ENCODE measurements around the gene TRAPPC8.
"Not testable (repeated sequence)": the region's sequence is repeated elsewhere in the genome, so short reads cannot be mapped to it uniquely, and the experiment has no call there.

The TRAPPC8 gene

DNA sequence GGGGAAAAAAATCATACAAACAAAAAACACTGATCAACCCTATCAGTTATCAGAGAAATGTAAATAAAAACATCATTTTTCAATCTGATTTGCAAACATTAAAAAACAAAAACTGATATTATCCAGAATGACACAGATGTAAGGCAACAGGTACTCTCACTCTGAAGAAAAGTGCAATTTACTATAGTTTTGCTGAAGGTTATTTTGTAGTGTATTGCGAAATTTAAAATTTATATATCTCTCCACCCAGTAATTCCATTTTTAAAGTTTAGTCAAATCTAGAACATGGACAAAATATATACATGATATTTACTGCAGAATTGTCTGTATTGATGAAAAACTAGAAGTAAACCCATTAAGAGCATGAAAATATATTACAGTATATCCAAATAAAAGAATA lies 79.8 kb downstream of the TRAPPC8 start:
- no peak for DNase-seq (ENCODE audit: low read depth)

GRCh38 chr18:31860488-31860887 lies 82.4 kb downstream of the TRAPPC8 start:
- no peak for DNase-seq (ENCODE audit: low read depth)

DNA sequence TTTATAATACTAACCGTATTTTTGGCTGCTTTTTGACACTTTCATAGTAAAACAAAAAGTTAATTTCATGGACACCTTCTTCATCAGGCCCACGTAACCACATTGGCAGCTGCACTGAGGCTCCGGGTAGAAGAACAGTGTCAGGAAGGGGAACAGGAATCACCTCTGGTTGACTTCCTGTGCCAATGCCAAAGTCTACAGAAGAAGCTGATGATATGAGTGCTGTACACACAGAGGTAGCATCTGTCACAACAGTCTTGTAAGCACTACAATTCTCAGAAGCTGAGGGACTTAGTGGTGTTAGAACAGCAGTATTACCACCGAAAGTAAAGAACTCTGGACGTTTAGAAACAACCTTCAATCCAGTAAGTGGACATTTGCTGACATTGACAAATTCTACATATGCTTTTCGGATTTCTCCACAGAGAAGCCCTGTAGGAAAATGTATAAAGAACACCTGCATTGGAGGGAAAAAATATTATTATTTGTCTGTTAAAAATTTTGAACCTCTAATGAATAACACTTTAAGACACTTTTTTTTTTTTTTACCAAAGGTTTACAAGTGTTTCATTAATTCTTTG lies 85.3 kb downstream of the TRAPPC8 start:
- DNase-seq (ENCODE audit: low read depth): no peak

DNA sequence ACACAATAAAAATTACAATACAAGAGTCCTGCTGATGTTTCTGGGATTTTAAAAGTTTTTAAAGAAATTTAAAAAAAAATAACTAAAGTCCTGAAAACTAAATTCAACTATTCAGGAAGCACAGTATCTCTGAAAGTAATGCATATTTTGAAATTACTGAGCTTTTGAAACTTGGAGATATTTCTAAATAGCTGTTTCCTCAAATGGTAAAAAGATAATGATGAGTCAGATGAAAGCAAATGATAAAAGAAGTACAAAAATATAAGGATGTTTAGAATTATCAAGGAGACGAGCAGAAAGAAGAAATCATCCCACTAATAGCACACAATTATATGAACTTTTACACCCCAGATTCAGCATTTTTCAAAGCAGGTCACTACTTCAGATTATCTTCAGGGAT lies 92.1 kb downstream of the TRAPPC8 start:
- no peak for DNase-seq (ENCODE audit: low read depth)

- no peak for DNase-seq (ENCODE audit: low read depth)
These were observed 102.4 kb downstream of the TRAPPC8 start for GRCh38 chr18:31840499-31840898.

GRCh38 chr18:31837879-31838278 lies 105.0 kb downstream of the TRAPPC8 start:
- no peak for DNase-seq (ENCODE audit: low read depth)

GRCh38 chr18:31835528-31836133 lies 107.3 kb downstream of the TRAPPC8 start:
- DNase-seq (ENCODE audit: low read depth): no peak

DNA sequence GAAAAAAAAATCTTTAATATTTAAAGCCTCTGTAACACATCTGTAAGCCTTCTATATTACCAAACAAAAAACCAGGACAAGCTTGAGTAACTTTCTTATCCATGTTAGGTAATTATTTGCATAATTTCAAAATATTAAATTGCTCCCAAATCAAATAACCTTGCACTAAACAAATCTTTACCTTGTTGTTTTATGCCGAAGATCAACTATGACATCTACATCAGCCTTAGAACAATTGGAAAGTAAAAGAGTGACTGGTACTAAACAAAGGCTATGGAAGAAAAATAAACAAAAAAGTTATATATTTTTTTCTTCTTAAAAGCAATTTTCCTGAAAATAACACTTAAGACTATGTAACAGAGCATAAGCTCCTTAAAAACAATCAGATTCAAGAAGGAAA lies 111.0 kb downstream of the TRAPPC8 start:
- no peak for DNase-seq (ENCODE audit: low read depth)

- DNase-seq (ENCODE audit: low read depth): no peak
These were observed 112.2 kb downstream of the TRAPPC8 start for GRCh38 chr18:31830686-31831085.

DNA sequence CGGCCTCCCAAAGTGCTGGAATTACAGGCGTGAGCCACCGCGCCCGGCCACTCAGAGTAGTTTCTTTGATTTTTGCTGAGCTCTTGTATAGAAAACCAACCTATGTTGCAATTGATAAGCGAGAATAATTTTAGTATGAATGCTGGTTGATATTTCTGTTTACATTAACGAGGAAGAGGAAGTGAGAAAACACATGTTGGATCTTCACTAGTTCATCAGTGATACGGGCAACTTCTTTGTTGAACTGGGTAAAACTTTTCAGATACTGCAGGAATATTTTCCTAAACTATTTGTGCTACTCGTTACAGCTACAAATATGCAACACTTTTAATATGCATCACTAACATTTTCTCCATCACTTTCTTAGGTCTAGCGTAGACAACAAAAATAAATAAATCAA lies 114.3 kb downstream of the TRAPPC8 start:
- no peak for DNase-seq (ENCODE audit: low read depth)

- not testable (repeated sequence) for DNase-seq (ENCODE audit: low read depth)
These were observed 116.1 kb downstream of the TRAPPC8 start for GRCh38 chr18:31826673-31827325.

- no peak for DNase-seq (ENCODE audit: low read depth)
These were observed 117.2 kb downstream of the TRAPPC8 start for GRCh38 chr18:31825772-31826171.

DNA sequence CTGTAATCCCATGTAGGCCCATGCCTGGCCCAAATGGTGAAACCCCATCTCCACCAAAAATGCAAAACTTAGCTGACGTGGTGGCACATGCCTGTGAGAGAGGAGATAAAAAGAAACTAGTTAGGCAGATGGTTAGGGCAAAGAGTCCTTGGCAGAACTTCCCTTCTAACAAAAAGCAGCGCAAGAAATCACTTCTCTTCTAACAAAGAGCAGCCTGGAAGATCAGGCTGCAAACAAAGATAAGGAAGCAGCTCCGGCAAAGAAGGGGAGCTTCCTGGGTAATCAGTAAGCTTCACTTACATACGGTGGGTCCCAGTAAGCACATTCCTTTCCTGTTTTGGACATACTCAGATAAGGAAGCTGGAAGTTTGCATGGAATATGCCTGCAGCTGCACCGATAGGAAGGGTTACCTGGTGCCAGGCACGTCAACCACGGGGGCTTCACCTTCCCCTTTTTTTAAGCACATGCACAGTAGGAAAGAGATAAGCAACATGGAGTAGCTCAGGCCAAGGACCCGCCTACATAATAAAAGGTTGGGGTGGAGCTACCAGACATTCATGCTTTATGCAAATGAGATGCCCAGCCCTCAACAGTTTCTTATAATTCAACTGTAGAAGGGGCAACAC lies 121.3 kb downstream of the TRAPPC8 start:
- no peak for DNase-seq (ENCODE audit: low read depth)

DNA sequence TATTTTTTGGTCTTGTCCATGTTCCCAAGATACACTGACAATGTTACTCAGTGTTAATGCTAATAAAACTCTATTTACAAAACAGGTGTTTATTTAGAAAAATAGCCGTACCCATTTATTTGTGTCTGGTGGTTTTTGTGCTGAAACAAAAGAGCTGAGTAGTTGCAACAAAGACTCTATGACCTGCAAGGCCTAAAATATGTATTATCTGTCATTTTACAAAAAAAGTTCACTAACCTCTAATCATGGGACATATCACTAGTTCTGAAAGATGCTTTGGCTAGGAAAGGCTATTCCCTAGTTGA lies 123.1 kb downstream of the TRAPPC8 start:
- DNase-seq (ENCODE audit: low read depth): no peak

GRCh38 chr18:31819106-31819924 lies 123.6 kb downstream of the TRAPPC8 start:
- DNase-seq (ENCODE audit: low read depth): no peak

DNA sequence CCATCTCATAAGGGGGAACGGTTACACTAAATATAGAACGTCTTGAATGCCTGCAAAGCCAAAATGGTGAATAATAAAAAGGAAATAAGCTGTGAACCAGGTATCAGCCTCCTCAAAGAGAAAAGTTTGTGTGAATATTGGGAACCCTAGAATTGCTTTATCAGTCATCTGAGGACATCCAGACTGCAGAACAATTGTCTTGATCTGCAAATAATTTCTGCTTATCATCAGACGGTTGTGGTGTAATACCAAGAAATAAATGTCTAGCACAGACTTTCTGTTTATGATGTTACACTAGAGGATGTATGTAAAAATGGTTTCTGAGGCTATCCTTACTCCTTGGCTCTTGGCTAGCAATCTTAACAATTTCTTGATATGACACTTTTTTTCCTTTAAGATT lies 128.8 kb downstream of the TRAPPC8 start:
- DNase-seq (ENCODE audit: low read depth): no peak

DNA sequence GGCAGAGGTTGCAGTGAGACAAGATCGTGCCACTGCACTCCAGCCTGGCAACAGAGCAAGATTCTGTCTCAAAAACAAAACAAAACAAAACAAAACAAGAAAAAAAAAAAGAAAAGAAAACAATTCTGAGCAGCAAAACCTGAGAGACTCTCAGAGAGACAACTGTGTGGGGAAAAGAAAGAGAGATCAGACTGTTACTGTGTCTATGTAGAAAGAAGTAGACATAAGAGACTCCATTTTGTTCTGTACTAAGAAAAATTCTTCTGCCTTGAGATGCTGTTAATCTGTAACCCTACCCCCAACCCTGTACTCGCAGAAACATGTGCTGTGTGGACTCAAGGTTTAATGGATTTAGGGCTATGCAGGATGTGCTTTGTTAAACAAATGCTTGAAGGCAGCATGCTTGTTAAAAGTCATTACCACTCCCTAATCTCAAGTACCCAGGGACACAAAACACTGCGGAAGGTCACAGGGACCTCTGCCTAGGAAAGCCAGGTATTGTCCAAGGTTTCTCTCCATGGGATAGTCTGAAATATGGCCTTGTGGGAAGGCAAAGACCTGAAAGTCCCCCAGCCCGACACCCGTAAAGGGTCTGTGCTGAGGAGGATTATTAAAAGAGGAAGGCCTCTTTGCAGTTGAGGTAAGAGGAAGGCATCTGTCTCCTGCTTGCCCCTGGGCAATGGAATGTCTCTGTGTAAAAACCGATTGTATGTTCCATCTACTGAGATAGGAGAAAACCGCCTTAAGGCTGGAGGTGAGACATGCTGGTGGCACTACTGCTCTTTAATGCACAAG lies 132.4 kb downstream of the TRAPPC8 start:
- DNase-seq (ENCODE audit: low read depth): not testable (repeated sequence)

DNA sequence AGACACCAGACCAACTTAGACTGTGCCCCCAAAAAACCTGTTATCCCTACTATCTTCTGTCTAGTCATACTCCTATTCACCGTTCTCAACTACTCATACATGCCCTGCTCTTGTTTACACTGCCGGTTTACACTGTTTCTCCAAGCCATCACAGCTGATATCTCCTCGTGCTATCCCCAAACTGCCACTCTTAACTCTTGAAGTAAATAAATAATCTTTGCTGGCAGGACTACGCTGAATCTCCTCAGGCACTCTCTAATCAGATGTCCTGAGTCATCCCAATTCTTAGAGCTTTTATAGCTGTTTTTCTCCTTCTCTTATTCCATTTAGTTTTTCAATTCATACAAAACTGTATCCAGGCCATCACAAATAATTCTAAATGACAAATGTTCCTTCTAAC lies 133.9 kb downstream of the TRAPPC8 start:
- not testable (repeated sequence) for DNase-seq (ENCODE audit: low read depth)

GRCh38 chr18:31801078-31801477 lies 141.8 kb downstream of the TRAPPC8 start:
- DNase-seq (ENCODE audit: low read depth): no peak

DNA sequence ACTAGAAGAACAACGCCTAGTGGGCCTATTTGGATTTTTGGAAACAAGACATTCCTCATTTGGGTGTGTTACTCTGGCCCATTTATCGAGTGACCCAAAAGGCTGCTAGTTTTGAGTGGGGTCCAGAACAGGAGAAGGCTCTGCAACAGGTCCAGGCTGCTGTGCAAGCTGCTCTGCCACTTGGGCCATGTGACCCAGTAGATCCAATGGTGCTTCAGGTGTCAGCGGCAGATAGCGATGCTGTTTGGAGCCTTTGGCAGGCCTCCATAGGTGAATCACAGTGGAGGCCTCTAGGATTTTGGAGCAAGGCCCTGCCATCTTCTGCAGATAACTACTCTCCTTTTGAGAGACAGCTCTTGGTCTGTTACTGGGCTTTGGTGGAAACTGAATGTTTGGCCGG lies 143.7 kb downstream of the TRAPPC8 start:
- not testable (repeated sequence) for DNase-seq (ENCODE audit: low read depth)

DNA sequence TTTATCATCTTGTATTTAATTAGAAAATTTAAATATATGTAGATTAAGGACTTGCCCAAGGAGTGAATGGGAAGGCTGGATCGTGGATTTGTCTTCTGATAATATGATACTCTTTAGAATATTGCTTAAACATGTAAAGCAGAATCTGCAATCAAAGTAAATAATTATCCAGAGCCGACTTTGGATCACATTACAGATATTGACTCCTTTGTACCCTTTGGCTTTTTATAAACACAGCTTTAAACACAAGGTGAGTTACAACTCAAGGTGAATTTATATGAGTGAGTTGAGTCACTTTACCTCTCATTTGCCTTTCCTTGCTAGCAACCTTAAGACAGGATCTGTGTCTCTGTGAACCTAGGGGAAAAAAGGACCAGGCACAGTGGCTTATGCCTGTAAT lies 144.5 kb downstream of the TRAPPC8 start:
- DNase-seq (ENCODE audit: low read depth): no peak

DNA sequence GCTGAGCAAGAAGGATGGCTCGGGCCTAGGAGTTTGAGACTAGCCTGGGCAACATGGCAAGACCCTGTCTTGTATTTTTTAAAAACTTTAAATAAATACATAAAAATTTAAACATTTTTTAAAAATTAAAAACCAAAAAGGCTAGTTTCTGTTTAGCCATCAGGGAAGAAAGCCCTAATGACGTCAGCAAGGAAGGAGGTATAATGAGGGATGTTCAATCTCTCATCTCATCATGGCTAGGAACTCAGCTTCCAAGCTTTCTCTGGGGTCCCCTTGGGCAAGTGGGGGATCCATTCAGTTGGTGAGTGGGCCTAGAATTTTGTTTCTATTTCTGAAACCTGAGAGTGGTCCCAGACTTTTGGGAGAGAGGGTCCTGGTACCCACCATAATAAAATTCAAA lies 147.2 kb downstream of the TRAPPC8 start:
- DNase-seq (ENCODE audit: low read depth): no peak

All from stimulated activated CD8-positive, alpha-beta memory T cell treated with anti-CD3 and anti-CD28 coated beads, Interleukin-12 subunit alpha, Interleukin-12 subunit beta, amount 100 ng/mL, for 1 hour (primary cell).